Measurements from ENCODE around the gene MAP2K3.

DNA sequence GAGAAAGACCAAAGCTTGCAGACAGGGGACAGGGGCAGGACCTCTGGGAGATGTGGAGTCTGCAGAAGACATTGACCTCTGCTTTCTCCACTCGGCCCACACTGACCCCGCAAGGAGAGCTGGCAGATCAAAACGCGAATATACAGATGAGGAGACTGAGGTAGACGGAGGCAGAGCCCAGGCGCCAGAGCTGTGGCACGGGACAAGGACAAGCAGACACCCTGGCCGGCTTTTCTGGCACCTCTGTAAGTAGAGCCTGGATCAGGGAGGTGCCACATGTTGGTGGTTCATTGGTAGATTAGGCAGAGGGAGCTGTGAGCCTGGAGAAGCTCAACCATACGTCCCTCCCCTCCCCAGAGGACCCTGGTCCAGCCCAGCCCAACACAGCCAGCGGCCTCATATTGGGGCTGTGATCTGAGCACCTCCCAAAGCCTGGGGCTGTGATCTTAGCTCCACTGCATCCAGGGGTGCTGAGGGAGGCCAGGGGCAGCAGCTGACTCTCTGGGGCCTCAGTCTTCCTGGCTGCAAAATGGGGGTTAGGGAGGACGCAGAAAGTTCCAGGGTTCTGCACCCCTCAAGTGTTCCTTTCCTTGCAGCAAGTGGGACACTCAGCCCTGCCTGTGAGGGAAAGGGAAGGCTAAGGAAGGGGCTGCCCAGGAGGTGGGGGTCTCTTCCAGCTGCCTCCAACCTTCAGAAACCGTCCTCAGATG is 35.3 kb upstream of the MAP2K3 start:
- TF ChIP-seq CTCF (IDR thresholded peaks at IDR 0.05) (no peak), POLR2A (IDR thresholded peaks at IDR 0.05) (no peak)

Measured in right lobe of liver (tissue), 4 donors.